Endothelial cell of umbilical vein (primary cell): ENCODE measurements around the gene H19. TPM values are rescaled to one million over a fixed set of nuclear protein-coding genes. Genes with fewer than 3 reads are reported as not detected.

Experiments
- BruUV-seq: library from RNA; stranded (reverse); fragments of 400-500 nt; replicated peaks from 2 replicates; lab custom pipeline; 2021; lab: Mats Ljungman, UMichigan
- CTCF ChIA-PET: fragments of 300-600, 350-600 bp; sonication (Branson Sonifier 250); formaldehyde crosslinking; loops from one replicate; lab custom pipeline; 2021; ENCODE audit warnings: antibody characterized with exemption, inconsistent platforms; lab: Charles Lee
- POLR2A ChIA-PET: fragments of 300-600, 350-600 bp; sonication (Branson Sonifier 250); formaldehyde crosslinking; loops from one replicate; lab custom pipeline; 2021; ENCODE audit warnings: antibody characterized with exemption, inconsistent platforms; lab: Charles Lee
- DNase-seq: peaks from one replicate; pipeline ENCODE4 v3.0.0-alpha.2; 2011; ENCODE audit warnings: low read depth, low spot score
- FAIRE-seq: peaks from 2 replicates; lab custom pipeline; 2011; peaks lifted over from hg19 to GRCh38; lab: Jason Lieb, UNC
- H2AFZ ChIP-seq: 2 replicates; pipeline ENCODE4 v1.6.0; 2012; ENCODE audit warnings: low read depth, low read length, control low read depth, inconsistent platforms
- H3K27ac ChIP-seq: 2 replicates; pipeline ENCODE4 v1.5.1; 2011; ENCODE audit warnings: low read depth, mild to moderate bottlenecking, control low read depth, low read length, moderate library complexity; ENCODE audit not compliant: insufficient read depth
- H3K27me3 ChIP-seq, 2 experiments: 2 replicates each; pipeline versions ENCODE4 v1.6.0 to v1.6.1; 2011; ENCODE audit warnings: low read length in 2 of 2, mixed read lengths in 1 of 2; ENCODE audit not compliant: control insufficient read depth in 2 of 2, insufficient read depth in 2 of 2
- H3K36me3 ChIP-seq, 2 experiments: 2 replicates in 1 of 2; 3 replicates in 1 of 2; pipeline ENCODE4 v1.5.1; 2011; ENCODE audit warnings: low read length in 2 of 2, mild to moderate bottlenecking in 1 of 2, moderate library complexity in 1 of 2; ENCODE audit not compliant: control insufficient read depth in 2 of 2, insufficient read depth in 2 of 2; ENCODE audit errors: extremely low read depth in 1 of 2
- H3K4me1 ChIP-seq: 3 replicates; pipeline ENCODE4 v1.5.1; 2011; ENCODE audit warnings: mild to moderate bottlenecking, low read length; ENCODE audit not compliant: control insufficient read depth, insufficient read depth; ENCODE audit errors: extremely low read depth
- H3K4me2 ChIP-seq: 2 replicates; pipeline ENCODE4 v1.6.1; 2011; ENCODE audit warnings: low read length, control low read depth, mixed read lengths; ENCODE audit not compliant: insufficient read depth
- H3K4me3 ChIP-seq, 3 experiments: fragments of 200-600 bp in 1 of 3; sonication (generic), shearing (Covaris generic) in 1 of 3; replicated peaks in 1 of 3; 2 replicates each; pipeline ENCODE4 v1.5.1; 2011 to 2016; ENCODE audit warnings: control low read depth in 3 of 3, low read length in 3 of 3, mild to moderate bottlenecking in 2 of 3, inconsistent platforms in 1 of 3, low read depth in 1 of 3, moderate library complexity in 1 of 3; ENCODE audit not compliant: insufficient read depth in 1 of 3
- H3K79me2 ChIP-seq: 2 replicates; pipeline ENCODE4 v1.6.0; 2012; ENCODE audit warnings: low read length, inconsistent platforms; ENCODE audit not compliant: control insufficient read depth, insufficient read depth
- H3K9ac ChIP-seq: replicated peaks from 2 replicates; pipeline ENCODE3; 2011; ENCODE audit warnings: low read length, control low read depth; ENCODE audit not compliant: insufficient read depth; ENCODE audit errors: extremely low read depth
- H3K9me1 ChIP-seq: replicated peaks from 3 replicates; pipeline ENCODE4 v1.6.0; 2011; ENCODE audit warnings: mild to moderate bottlenecking, low read length; ENCODE audit not compliant: control insufficient read depth, insufficient read depth; ENCODE audit errors: extremely low read depth
- H3K9me3 ChIP-seq: replicated peaks from 2 replicates; pipeline ENCODE4 v1.5.1; 2012; ENCODE audit warnings: low read length, inconsistent platforms; ENCODE audit not compliant: control insufficient read depth, insufficient read depth
- H4K20me1 ChIP-seq: replicated peaks from 2 replicates; pipeline ENCODE3; 2011; ENCODE audit warnings: mild to moderate bottlenecking, low read length; ENCODE audit not compliant: control insufficient read depth, insufficient read depth; ENCODE audit errors: extremely low read depth
- EZH2 ChIP-seq: IDR thresholded peaks from 2 replicates; pipeline ENCODE4 v1.6.1; 2012; ENCODE audit warnings: borderline replicate concordance, low read depth, mild to moderate bottlenecking, moderate library complexity, low read length, inconsistent platforms; ENCODE audit not compliant: severe bottlenecking
- FOS ChIP-seq: IDR thresholded peaks from 2 replicates; pipeline ENCODE4 v1.6.1; 2011; ENCODE audit warnings: mild to moderate bottlenecking, low read length, moderate library complexity, borderline replicate concordance; ENCODE audit not compliant: insufficient read depth
- GATA2 ChIP-seq: IDR thresholded peaks from 2 replicates; pipeline ENCODE4 v1.7.0; 2011; ENCODE audit warnings: low read depth, mild to moderate bottlenecking, moderate library complexity, mixed read lengths, low read length; ENCODE audit not compliant: insufficient read length, insufficient read depth
- JUN ChIP-seq: IDR thresholded peaks from 2 replicates; pipeline ENCODE4 v1.6.1; 2011; ENCODE audit warnings: borderline replicate concordance, low read depth; ENCODE audit not compliant: insufficient read length, insufficient read depth
- MYC ChIP-seq: IDR thresholded peaks from one replicate; pipeline ENCODE4 v1.6.1; 2011; ENCODE audit warnings: mild to moderate bottlenecking, low read depth, low read length
- POLR2A ChIP-seq: IDR thresholded peaks from 2 replicates; pipeline ENCODE4 v1.6.1; 2012; ENCODE audit warnings: low read depth, mild to moderate bottlenecking, control low read depth, low read length
- POLR2AphosphoS5 ChIP-seq: IDR thresholded peaks from 2 replicates; pipeline ENCODE4 v1.6.1; 2012; ENCODE audit warnings: low read depth, mild to moderate bottlenecking, control low read depth, low read length, moderate library complexity; ENCODE audit not compliant: insufficient read depth
- dilution Hi-C: fragments of 300-500 bp; cut with MboI; formaldehyde crosslinking; loops from one replicate; pipeline ENCODE4 v1.15.0; 2019; ENCODE audit warnings: low sequenced_read_pairs; ENCODE audit not compliant: extremely low pct_ligation_motif_present
- intact Hi-C: fragments of 100-400 bp; cut with micrococcal nuclease; formaldehyde crosslinking; loops from one replicate; pipeline ENCODE4 v1.10.0; 2022
- polyA plus RNA-seq, 4 experiments: library from polyadenylated mRNA; depleted of rRNA in 3 of 4; stranded (reverse) in 3 of 4; unstranded in 1 of 4; fragments of >200 nt; gene quantifications; 2 replicates each; pipeline versions ENCODE4 v1.2.1 to v1.2.3, GENCODE V29; 2011 to 2012; ENCODE audit warnings: missing spikeins in 1 of 4
- total RNA-seq: library from RNA; stranded (reverse); gene quantifications from 2 replicates; pipeline ENCODE4 v1.2.3, GENCODE V29; 2021
- TF ChIP-seq, protein P1 (sequence below): IDR thresholded peaks from 2 replicates; pipeline ENCODE4 v1.6.1; 2011; ENCODE audit not compliant: insufficient read depth, insufficient read length
- TF ChIP-seq, protein P2 (sequence below), 2 donors: IDR thresholded peaks; 1 replicate in 1 of 2; 2 replicates in 1 of 2; pipeline ENCODE4 v1.5.1; 2011; ENCODE audit warnings: low read length in 2 of 2, mild to moderate bottlenecking in 2 of 2, moderate library complexity in 2 of 2, control low read depth in 1 of 2, inconsistent platforms in 1 of 2, low read depth in 1 of 2; ENCODE audit not compliant: insufficient read depth in 1 of 2; ENCODE audit errors: extremely low read depth in 1 of 2

The H19 gene
- total and polyA plus RNA-seq, 2 donors (not counting 3 experiments of a cell fraction or from before 2014, with no cell fraction given), result 0.21 to 3.2 TPM

DNA sequence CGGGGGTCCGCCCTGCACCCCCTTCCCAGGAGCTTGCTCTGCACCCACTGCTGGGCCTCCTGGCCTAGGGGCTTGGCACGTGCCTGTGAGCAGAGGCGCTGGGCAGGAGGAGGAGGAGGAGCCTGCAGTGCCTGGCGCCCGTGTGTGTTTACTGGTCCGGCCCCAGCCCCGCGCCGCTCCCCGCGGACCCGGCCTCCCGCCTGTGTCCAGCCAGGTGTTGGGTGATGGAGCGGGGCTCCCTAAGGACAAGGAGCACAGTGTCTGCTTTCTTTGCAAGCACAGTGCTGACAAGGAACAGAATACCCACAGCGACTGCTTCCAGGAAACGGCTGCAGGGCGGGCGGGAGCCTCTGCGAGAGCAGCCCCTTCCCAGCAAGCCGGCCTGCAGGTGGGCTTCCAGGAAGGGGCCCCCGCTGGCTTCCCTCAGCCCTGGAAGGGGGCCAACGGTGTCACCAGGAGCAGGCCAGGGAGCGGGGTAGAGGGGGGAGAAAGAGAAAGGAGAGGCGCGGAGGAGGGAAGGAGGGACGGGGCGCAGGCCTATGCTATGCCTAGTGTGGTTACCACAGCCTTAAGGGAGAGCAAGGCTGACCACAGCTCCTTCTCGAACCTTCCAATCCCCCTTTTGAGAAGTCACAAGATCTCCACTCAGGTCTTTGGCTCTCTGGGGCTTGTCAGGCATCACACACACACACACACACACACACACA lies 6.6 kb downstream of the H19 start:
- H4K20me1 ChIP-seq, result no peaks in the 10 kb centered on the region
- no peak overlapping the region for H2AFZ ChIP-seq
- DNase-seq (no peak), FAIRE-seq (no peak)
- intact Hi-C loops (no loop called here), dilution Hi-C loops (no loop called here)
- CTCF ChIA-PET, result interaction anchor here (1.2 to 2.0 kb wide), 3 partner anchors 109 to 338 kb away, joined by 3 to 7 read pairs (median 4); no protein-coding TSS in a partner anchor
- H3K36me3 ChIP-seq, result no peaks in the 10 kb centered on the region
- H3K9me1 ChIP-seq, result no peaks in the 10 kb centered on the region
- no peak overlapping the region for H3K4me2 ChIP-seq
- H3K4me1 ChIP-seq, result no peaks in the 10 kb centered on the region
- no peak overlapping the region for H3K27ac ChIP-seq
- no peak overlapping the region for H3K4me3 ChIP-seq
- POLR2A ChIA-PET, result no interaction called here
- no TSS peak for BruUV-seq
- H3K79me2 ChIP-seq, result no peaks in the 10 kb centered on the region
- TF ChIP-seq, protein P1, sequence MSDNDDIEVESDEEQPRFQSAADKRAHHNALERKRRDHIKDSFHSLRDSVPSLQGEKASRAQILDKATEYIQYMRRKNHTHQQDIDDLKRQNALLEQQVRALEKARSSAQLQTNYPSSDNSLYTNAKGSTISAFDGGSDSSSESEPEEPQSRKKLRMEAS, result no peak
- TF ChIP-seq, protein P2, sequence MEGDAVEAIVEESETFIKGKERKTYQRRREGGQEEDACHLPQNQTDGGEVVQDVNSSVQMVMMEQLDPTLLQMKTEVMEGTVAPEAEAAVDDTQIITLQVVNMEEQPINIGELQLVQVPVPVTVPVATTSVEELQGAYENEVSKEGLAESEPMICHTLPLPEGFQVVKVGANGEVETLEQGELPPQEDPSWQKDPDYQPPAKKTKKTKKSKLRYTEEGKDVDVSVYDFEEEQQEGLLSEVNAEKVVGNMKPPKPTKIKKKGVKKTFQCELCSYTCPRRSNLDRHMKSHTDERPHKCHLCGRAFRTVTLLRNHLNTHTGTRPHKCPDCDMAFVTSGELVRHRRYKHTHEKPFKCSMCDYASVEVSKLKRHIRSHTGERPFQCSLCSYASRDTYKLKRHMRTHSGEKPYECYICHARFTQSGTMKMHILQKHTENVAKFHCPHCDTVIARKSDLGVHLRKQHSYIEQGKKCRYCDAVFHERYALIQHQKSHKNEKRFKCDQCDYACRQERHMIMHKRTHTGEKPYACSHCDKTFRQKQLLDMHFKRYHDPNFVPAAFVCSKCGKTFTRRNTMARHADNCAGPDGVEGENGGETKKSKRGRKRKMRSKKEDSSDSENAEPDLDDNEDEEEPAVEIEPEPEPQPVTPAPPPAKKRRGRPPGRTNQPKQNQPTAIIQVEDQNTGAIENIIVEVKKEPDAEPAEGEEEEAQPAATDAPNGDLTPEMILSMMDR (IDR thresholded peaks at IDR 0.05; ENCODE audit: extremely low read depth in 1 of 2, insufficient read depth in 1 of 2, low read depth in 1 of 2, low read length in 2 of 2), result no peak
- TF ChIP-seq POLR2A (no peak), MYC (no peak), GATA2 (no peak), JUN (no peak), EZH2 (no peak), FOS (no peak), POLR2AphosphoS5 (no peak)
- H3K9ac ChIP-seq, result no peak overlapping the region
- H3K27me3 ChIP-seq, result no peaks in the 10 kb centered on the region
- H3K9me3 ChIP-seq, result no peaks in the 10 kb centered on the region
